GM21423 (cell line): Measurements from ENCODE around the gene CYB5D1.
"Not testable (repeated sequence)": the region's sequence is repeated elsewhere in the genome, so short reads cannot be mapped to it uniquely, and the experiment has no call there.

ENCODE experiments used
- ATAC-seq: cut with Tn5 transposase; IDR thresholded peaks from one replicate; pipeline ENCODE4 v1.9.1; 2021; ENCODE audit warnings: mild to moderate bottlenecking, moderate library complexity; ENCODE audit not compliant: unreplicated experiment

CYB5D1 gene

GRCh38 chr17:7857713-7858521 is at the start of gene CYB5D1:
Gene CYB5D1 (plus strand): TSS chr17:7858003. CDS start chr17:7858135, 132 bp downstream.
- ATAC-seq, result peak; percentile 43

- ATAC-seq, result no peak
Observed at GRCh38 chr17:7809086-7809790, 48.6 kb upstream of the CYB5D1 start.

- ATAC-seq, result not testable (repeated sequence)
Observed at GRCh38 chr17:7809791-7810343, 47.9 kb upstream of the CYB5D1 start.

- no peak for ATAC-seq
Observed at GRCh38 chr17:7811251-7811650, 46.6 kb upstream of the CYB5D1 start.

GRCh38 chr17:7814969-7815368 is 42.8 kb upstream of the CYB5D1 start:
- no peak for ATAC-seq

GRCh38 chr17:7816926-7817642 is 40.7 kb upstream of the CYB5D1 start:
- ATAC-seq, result no peak

- ATAC-seq, result no peak
Observed at GRCh38 chr17:7817643-7817964, 40.2 kb upstream of the CYB5D1 start.

- no peak for ATAC-seq
Observed at GRCh38 chr17:7818026-7818425, 39.8 kb upstream of the CYB5D1 start.

GRCh38 chr17:7818746-7819645 is 38.8 kb upstream of the CYB5D1 start:
- no peak for ATAC-seq

- ATAC-seq, result no peak
Observed at GRCh38 chr17:7820231-7820630, 37.6 kb upstream of the CYB5D1 start.

- ATAC-seq, result no peak
Observed at GRCh38 chr17:7822126-7822525, 35.7 kb upstream of the CYB5D1 start.

GRCh38 chr17:7823581-7824001 is 34.2 kb upstream of the CYB5D1 start:
- ATAC-seq, result no peak

GRCh38 chr17:7824021-7824924 is 33.5 kb upstream of the CYB5D1 start:
- no peak for ATAC-seq

GRCh38 chr17:7825206-7825990 is 32.4 kb upstream of the CYB5D1 start:
- no peak for ATAC-seq

GRCh38 chr17:7830616-7831015 is 27.2 kb upstream of the CYB5D1 start:
- ATAC-seq, result no peak

- ATAC-seq, result no peak
Observed at GRCh38 chr17:7831233-7831632, 26.6 kb upstream of the CYB5D1 start.

- ATAC-seq, result no peak
Observed at GRCh38 chr17:7832431-7832830, 25.4 kb upstream of the CYB5D1 start.

- ATAC-seq, result no peak
Observed at GRCh38 chr17:7833011-7833794, 24.6 kb upstream of the CYB5D1 start.
